C4-2B (cell line): ENCODE data around the gene LNPK.

ENCODE experiments used
- CTCF ChIP-seq: fragments of 450-650 bp; conservative IDR thresholded peaks from 2 replicates; pipeline ENCODE4 v1.5.1; 2017; ENCODE audit warnings: mild to moderate bottlenecking
- ZFX ChIP-seq: fragments of 450-650 bp; IDR thresholded peaks from 2 replicates; pipeline ENCODE4 v1.6.1; 2017

- no peak for TF ChIP-seq CTCF
- no peak for TF ChIP-seq ZFX
Measured at GRCh38 chr2:175890636-175891242, 111.3 kb downstream of the LNPK start.
